HepG2 (cell line): ENCODE data around the gene CYB561. TPM values are rescaled to one million over a fixed set of nuclear protein-coding genes. Genes with fewer than 3 reads are reported as not detected.

Source experiments
- CHCHD3 ChIP-seq: sonication (generic); formaldehyde crosslinking; IDR thresholded peaks from 2 replicates; pipeline ENCODE4 v1.8.0; 2022; ENCODE audit warnings: mild to moderate bottlenecking, missing genetic modification reagents, moderate library complexity
- EZH2 ChIP-seq: conservative IDR thresholded peaks from 2 replicates; pipeline ENCODE4 v1.6.1; 2012; ENCODE audit warnings: mild to moderate bottlenecking, low read depth, low read length, moderate library complexity
- JARID2 ChIP-seq: sonication (generic); formaldehyde crosslinking; IDR thresholded peaks from 2 replicates; pipeline ENCODE4 v1.8.1; 2023; ENCODE audit warnings: missing genetic modification reagents, inconsistent platforms; ENCODE audit not compliant: insufficient replicate concordance
- MTF2 ChIP-seq: sonication (generic); formaldehyde crosslinking; IDR thresholded peaks from 2 replicates; pipeline ENCODE4 v1.5.0; 2020; ENCODE audit warnings: missing genetic modification reagents, borderline replicate concordance
- NR2F1 ChIP-seq, 2 experiments: fragments of 450-650 bp in 1 of 2; formaldehyde crosslinking in 1 of 2; IDR thresholded peaks; 2 replicates each; pipeline versions ENCODE4 v1.5.0 to v1.6.1; 2016 to 2020; ENCODE audit warnings: mild to moderate bottlenecking in 1 of 2, missing compliant biosample characterization in 1 of 2, missing genetic modification reagents in 1 of 2, moderate library complexity in 1 of 2
- RCOR2 ChIP-seq: IDR thresholded peaks from 2 replicates; pipeline ENCODE4 v1.6.1; 2016; ENCODE audit warnings: missing biosample characterization, missing genetic modification reagents
- RNF2 ChIP-seq: fragments of 450-650 bp; conservative IDR thresholded peaks from 2 replicates; pipeline ENCODE4 v1.6.1; 2016; ENCODE audit warnings: low read depth
- SAFB2 ChIP-seq: sonication (generic); formaldehyde crosslinking; IDR thresholded peaks from 2 replicates; pipeline ENCODE4 v1.5.1; 2020; ENCODE audit warnings: missing genetic modification reagents, low read depth, mild to moderate bottlenecking, borderline replicate concordance
- SOX5 ChIP-seq: IDR thresholded peaks from 2 replicates; pipeline ENCODE4 v1.6.1; 2016; ENCODE audit warnings: borderline replicate concordance
- STAG1 ChIP-seq: sonication (generic); formaldehyde crosslinking; IDR thresholded peaks from 2 replicates; pipeline ENCODE4 v1.4.0; 2020; ENCODE audit warnings: missing genetic modification reagents
- THRA ChIP-seq: sonication (generic); formaldehyde crosslinking; IDR thresholded peaks from 2 replicates; pipeline ENCODE4 v1.4.0; 2020; ENCODE audit warnings: missing genetic modification reagents, borderline replicate concordance
- ZBTB8A ChIP-seq: sonication (generic); formaldehyde crosslinking; IDR thresholded peaks from 2 replicates; pipeline ENCODE4 v1.4.0; 2020; ENCODE audit warnings: mild to moderate bottlenecking, low read depth, missing genetic modification reagents, borderline replicate concordance
- ZNF143 ChIP-seq: sonication (generic); formaldehyde crosslinking; IDR thresholded peaks from 2 replicates; pipeline ENCODE4 v1.4.0; 2020; ENCODE audit warnings: missing genetic modification reagents
- ZNF180 ChIP-seq: sonication (generic); formaldehyde crosslinking; IDR thresholded peaks from 2 replicates; pipeline ENCODE4 v1.4.0; 2020; ENCODE audit warnings: low read depth, missing genetic modification reagents, borderline replicate concordance
- ZNF484 ChIP-seq: sonication (generic); formaldehyde crosslinking; IDR thresholded peaks from 2 replicates; pipeline ENCODE4 v1.5.1; 2020; ENCODE audit warnings: mild to moderate bottlenecking, low read depth, missing genetic modification reagents, borderline replicate concordance
- ZNF615 ChIP-seq: sonication (generic); formaldehyde crosslinking; IDR thresholded peaks from 2 replicates; pipeline ENCODE4 v1.5.0; 2020; ENCODE audit warnings: mild to moderate bottlenecking, missing genetic modification reagents, borderline replicate concordance
- ZNF772 ChIP-seq: sonication (generic); formaldehyde crosslinking; IDR thresholded peaks from 2 replicates; pipeline ENCODE4 v1.5.0; 2020; ENCODE audit warnings: mild to moderate bottlenecking, missing genetic modification reagents
- ZNF878 ChIP-seq: sonication (generic); formaldehyde crosslinking; IDR thresholded peaks from 2 replicates; pipeline ENCODE4 v1.8.1; 2023; ENCODE audit warnings: mild to moderate bottlenecking, missing genetic modification reagents, moderate library complexity
- polyA plus RNA-seq, 8 experiments: library from polyadenylated mRNA; depleted of rRNA in 3 of 8; stranded (reverse) in 7 of 8; unstranded in 1 of 8; fragments of >200 nt; fragmentation: Illumina TruSeq in 4 of 8; extraction: Trizol in 4 of 8; gene quantifications; 2 replicates each; pipeline versions ENCODE4 v1.2.1 to v1.2.3, GENCODE V29; 2011 to 2016; ENCODE audit warnings: low read depth in 4 of 8, missing spikeins in 1 of 8, mixed read lengths in 1 of 8; ENCODE audit not compliant: insufficient read depth in 1 of 8
- total RNA-seq, 5 experiments: library from RNA; depleted of rRNA; stranded (reverse); fragments of >200 nt; fragmentation: Illumina TruSeq; extraction: Trizol; gene quantifications; 2 replicates each; pipeline ENCODE4 v1.2.3, GENCODE V29; 2016; ENCODE audit warnings: low read depth in 1 of 5
- TF ChIP-seq, protein P1 (sequence below): sonication (generic); formaldehyde crosslinking; conservative IDR thresholded peaks from 2 replicates; pipeline ENCODE4 v1.4.0; 2020; ENCODE audit warnings: mild to moderate bottlenecking, missing genetic modification reagents, moderate library complexity
- TF ChIP-seq, protein P2 (sequence below): sonication (generic); formaldehyde crosslinking; IDR thresholded peaks from 2 replicates; pipeline ENCODE4 v1.8.1; 2023; ENCODE audit warnings: mild to moderate bottlenecking, missing genetic modification reagents
- TF ChIP-seq, protein P3 (sequence below): fragments of 450-650 bp; IDR thresholded peaks from 2 replicates; pipeline ENCODE4 v1.6.1; 2017

Gene CYB561
- total and polyA plus RNA-seq, 2 of the 13 experiments (the other 11 are each of a cell fraction or from before 2014, with no cell fraction given): 1.5 to 6.7 TPM

DNA sequence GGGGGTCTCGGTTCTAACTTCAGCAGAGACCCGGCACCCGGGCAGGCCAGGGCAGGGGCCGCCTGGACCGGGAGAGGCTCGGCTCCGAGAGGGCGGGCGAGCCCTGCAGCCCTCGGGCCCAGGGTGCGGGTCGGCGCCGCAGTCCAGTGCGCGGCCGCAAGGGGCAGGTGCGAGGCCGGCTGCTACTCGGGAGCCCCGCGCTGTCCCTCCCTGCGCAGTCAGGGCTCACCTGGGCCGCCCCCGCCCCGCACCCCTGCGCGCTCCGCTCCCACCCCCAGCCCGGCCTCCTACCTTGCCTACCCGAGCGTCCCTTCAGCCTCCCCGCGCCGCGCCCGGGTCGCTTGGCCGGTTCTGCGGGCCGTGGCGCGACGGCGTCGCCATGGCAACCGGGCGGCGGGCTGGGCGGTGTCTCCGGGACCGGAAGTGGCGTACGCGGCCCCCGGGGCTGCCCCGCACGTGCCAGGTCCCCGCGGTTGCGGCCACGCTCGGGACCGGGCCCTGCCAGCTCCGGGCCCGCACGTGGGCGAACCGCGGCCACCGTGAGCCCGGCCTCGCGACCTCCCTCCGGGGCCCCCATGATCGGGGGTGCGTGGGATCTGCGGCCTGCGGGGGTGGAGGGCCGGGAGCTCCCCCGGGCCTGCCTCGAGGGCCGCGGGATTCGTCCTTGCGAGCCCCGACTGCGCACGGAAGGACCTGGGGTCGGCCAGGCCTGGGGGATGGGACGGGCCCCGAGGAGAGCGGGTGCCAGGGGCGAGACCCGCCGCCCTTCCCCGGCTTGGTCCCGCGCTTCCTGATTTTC is at the start of gene CYB561 (continued):
- TF ChIP-seq, protein P1, sequence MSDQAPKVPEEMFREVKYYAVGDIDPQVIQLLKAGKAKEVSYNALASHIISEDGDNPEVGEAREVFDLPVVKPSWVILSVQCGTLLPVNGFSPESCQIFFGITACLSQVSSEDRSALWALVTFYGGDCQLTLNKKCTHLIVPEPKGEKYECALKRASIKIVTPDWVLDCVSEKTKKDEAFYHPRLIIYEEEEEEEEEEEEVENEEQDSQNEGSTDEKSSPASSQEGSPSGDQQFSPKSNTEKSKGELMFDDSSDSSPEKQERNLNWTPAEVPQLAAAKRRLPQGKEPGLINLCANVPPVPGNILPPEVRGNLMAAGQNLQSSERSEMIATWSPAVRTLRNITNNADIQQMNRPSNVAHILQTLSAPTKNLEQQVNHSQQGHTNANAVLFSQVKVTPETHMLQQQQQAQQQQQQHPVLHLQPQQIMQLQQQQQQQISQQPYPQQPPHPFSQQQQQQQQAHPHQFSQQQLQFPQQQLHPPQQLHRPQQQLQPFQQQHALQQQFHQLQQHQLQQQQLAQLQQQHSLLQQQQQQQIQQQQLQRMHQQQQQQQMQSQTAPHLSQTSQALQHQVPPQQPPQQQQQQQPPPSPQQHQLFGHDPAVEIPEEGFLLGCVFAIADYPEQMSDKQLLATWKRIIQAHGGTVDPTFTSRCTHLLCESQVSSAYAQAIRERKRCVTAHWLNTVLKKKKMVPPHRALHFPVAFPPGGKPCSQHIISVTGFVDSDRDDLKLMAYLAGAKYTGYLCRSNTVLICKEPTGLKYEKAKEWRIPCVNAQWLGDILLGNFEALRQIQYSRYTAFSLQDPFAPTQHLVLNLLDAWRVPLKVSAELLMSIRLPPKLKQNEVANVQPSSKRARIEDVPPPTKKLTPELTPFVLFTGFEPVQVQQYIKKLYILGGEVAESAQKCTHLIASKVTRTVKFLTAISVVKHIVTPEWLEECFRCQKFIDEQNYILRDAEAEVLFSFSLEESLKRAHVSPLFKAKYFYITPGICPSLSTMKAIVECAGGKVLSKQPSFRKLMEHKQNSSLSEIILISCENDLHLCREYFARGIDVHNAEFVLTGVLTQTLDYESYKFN (CRISPR knock-in tag): no peak
- TF ChIP-seq RCOR2 (CRISPR knock-in tag) (no peak), RNF2 (no peak), STAG1 (CRISPR knock-in tag) (peak; percentile 39; the same call in 1 of the 2 replicates), ZNF615 (CRISPR knock-in tag) (no peak), JARID2 (no peak), MTF2 (CRISPR knock-in tag) (0 out of 2 replicates have a peak, but pooled peaks have one; percentile 45), NR2F1 (CRISPR knock-in tag; IDR thresholded peaks at IDR 0.05) (no peak), EZH2 (no peak), ZNF484 (no peak), ZBTB8A (no peak), SOX5 (no peak), ZNF143 (CRISPR knock-in tag) (0 out of 2 replicates have a peak, but pooled peaks have one; percentile 8), THRA (CRISPR knock-in tag) (no peak), CHCHD3 (CRISPR knock-in tag) (0 out of 2 replicates have a peak, but pooled peaks have one; percentile 31), ZNF180 (CRISPR knock-in tag) (no peak), SAFB2 (CRISPR knock-in tag) (no peak), ZNF878 (CRISPR knock-in tag) (no peak), ZNF772 (CRISPR knock-in tag) (0 out of 2 replicates have a peak, but pooled peaks have one; percentile 3)
- TF ChIP-seq, protein P2, sequence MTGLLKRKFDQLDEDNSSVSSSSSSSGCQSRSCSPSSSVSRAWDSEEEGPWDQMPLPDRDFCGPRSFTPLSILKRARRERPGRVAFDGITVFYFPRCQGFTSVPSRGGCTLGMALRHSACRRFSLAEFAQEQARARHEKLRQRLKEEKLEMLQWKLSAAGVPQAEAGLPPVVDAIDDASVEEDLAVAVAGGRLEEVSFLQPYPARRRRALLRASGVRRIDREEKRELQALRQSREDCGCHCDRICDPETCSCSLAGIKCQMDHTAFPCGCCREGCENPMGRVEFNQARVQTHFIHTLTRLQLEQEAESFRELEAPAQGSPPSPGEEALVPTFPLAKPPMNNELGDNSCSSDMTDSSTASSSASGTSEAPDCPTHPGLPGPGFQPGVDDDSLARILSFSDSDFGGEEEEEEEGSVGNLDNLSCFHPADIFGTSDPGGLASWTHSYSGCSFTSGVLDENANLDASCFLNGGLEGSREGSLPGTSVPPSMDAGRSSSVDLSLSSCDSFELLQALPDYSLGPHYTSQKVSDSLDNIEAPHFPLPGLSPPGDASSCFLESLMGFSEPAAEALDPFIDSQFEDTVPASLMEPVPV: peak; percentile 74; the same call in 1 of the 2 replicates
- TF ChIP-seq, protein P3, sequence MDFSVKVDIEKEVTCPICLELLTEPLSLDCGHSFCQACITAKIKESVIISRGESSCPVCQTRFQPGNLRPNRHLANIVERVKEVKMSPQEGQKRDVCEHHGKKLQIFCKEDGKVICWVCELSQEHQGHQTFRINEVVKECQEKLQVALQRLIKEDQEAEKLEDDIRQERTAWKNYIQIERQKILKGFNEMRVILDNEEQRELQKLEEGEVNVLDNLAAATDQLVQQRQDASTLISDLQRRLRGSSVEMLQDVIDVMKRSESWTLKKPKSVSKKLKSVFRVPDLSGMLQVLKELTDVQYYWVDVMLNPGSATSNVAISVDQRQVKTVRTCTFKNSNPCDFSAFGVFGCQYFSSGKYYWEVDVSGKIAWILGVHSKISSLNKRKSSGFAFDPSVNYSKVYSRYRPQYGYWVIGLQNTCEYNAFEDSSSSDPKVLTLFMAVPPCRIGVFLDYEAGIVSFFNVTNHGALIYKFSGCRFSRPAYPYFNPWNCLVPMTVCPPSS: no peak
